ENCODE data around the gene ZNF783.
"Not testable (repeated sequence)": the region's sequence is repeated elsewhere in the genome, so short reads cannot be mapped to it uniquely, and the experiment has no call there.

ZNF783 gene

DNA sequence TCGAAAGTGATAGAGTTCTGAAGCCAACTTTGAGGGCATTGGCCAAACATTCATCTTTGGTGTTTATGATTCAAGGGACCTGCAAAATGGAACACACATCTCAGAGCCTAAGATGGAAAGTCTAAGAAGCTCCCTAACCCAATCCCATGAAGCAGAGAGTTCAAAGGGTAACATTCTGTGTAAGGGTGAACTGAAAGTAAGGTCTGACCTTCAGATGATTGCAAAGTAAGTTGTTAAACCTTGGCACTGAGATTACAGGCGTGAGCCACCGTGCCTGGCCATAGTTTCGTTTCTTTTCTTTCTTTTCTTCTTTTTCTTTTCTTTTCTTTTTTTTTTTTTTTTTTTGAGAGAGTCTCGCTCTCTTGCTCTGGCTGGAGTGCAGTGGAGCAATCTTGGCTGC, 20.3 kb upstream of the ZNF783 start:
- no peak for DNase-seq

DNA sequence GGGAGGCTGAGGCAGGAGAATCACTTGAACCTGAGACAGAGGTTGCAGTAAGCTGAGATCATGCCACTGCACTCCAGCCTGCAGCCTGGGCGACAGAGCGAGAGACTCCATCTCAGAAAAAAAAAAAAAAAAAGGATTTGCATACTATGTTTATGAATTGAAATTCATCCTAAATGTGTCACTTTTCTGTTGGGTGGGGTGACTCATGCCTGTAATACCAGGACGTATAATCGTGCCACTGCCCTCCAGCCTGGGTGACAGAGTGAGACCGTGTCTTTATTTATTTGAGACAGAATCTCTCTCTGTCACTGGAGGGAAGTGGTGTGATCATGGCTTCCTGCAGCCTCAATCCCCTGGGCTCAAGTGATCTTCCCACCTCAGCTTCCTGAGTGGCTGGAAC, 16.8 kb upstream of the ZNF783 start:
- DNase-seq, result no peak

DNA sequence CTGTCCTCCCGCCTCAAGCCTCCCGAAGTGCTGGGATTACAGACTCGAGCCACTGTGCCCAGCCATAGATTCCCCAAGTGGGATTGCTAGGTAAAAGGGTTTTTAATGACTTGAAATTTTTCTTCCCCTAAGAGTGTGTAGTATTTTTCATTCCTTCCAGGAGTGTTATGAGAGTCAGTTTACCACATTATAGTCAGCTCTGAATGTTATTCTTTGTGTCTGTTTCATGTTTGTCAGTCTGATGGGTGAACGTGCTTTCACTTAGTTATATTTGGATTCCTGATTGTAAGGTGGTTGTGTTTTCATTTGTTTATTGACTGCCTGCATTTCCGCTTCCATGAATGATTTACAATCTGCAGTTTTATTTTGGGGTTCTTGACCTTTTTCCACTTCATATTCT, 16.3 kb upstream of the ZNF783 start:
- DNase-seq, result no peak

DNA sequence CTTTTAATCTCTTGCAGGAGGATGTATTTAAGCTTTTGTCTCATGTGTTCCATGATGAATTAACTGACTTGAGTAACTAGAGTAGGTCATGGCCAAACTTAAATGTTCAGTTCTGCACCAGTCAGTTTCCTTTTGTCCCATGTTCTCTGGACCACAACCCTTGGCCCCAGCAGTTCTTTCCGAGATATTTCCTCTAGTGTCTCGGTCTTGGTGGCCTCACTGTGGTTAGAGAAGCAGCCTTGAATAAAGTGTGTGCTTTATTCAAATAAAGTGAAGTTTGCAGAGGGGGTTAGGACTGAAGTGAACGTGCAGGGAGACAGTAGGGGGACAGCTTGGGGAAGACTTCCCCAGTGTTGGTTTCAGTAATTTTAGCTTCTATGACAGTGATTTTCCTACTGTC, 13.2 kb upstream of the ZNF783 start:
- no peak for DNase-seq

GRCh38 chr7:149250151-149250550, 11.8 kb upstream of the ZNF783 start:
- DNase-seq, result not testable (repeated sequence)

DNA sequence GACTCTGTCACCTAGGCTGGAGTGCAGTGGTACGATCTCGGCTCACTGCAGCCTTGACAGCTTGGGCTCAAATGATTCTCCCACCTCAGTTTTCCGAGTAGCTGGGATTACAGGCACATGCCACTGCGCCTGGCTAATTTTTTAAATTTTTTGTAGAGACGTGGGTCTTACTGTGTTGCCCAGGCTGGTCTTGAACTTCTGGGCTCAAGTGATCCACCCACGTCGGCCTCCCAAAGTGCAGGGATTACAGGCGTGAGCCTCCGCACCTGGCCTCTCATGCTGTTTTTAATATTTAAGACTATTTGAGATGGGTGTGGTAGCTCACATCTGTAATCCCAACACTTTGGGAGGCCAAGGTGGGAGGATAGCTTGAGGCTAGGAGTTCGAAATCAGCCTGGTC, 10.5 kb upstream of the ZNF783 start:
- not testable (repeated sequence) for DNase-seq

DNA sequence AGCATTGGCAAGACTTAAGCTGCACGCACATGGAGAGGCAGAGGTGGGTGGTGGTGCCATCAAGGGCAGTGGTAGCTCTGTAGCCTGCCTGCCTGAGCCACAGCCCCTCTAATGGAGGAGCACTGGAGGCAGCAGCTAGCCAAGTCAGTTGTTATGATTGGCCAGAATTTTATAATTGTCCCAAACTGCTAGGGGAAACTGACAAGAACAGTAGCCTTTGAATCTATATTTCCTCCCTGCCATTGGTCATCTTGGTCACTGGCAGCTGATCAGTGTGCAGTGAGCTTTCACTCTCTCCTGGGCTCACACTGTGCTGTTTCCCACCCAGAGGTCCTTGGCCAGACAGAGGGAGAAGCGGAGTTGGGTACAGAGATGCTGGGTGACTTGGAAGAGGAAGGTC, 9.6 kb upstream of the ZNF783 start:
- no peak for DNase-seq

- no peak for DNase-seq
Measured at GRCh38 chr7:149253665-149254064, 8.3 kb upstream of the ZNF783 start.

DNA sequence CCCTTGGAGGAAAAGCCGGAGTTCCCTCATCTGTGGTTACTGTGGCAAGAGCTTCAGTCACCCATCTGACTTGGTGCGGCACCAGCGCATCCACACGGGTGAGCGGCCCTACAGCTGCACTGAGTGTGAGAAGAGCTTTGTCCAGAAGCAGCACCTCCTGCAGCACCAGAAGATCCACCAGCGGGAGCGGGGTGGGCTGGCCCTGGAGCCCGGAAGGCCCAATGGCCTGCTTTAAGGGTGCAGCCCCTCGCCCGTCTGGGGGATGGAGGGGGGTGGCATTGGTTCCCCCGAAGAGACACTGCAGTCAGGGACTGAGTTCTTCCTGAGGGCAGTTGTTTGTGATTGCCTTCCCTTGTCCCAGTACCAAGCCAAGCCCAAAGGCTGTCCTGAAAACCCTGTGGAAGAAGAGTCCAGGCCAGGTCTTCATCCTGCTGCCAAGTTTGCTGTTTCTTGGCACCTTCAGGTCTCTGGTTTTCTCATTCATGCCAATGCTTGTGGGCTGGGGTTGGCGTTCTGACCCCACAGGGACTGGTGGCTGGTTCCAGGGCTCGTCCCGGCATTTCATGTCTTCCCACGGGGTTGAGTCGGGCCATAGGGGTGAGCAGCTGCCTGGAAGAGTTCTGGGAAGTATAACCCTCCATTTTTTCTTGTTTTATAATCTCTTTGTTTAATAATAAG, 7.7 kb upstream of the ZNF783 start:
- DNase-seq, result no peak

DNA sequence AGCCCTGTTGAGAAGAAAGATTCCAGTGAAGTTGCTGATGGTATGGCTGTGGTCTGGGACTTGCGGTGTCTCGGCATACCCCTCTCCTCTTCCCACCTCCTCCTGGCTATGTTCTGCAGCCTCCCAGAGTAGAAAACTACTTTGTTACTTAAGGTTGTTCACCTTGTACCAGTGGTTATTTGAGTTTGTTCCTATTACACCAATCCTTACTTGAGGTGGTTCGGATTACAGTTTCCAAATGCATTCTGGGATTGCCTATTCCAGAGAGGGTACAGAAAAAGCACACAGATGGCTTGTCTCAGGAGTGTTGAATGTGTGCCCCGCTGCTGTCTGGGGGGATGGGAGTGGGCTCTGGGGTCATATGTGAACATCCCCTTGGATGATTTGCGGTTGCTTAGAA, 6.8 kb upstream of the ZNF783 start:
- DNase-seq, result no peak

DNA sequence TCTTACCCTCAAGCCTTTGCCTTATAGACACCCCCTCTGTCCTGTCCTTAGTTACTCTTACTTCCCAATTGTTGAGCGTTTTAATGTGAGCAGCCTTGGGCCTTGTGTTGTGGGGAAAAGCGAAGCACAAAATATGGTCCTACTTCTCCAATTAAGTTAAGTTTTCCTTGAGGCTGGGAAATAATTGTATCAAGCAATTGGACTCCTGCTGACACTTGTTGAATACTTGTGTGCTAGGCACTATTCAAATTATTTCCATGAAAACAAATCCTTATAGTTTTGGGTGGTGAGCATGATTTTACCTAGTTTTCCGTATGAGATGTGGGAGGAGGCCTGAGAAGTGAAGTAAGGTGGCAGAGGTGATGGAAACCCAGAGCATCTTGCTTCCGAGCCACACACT, 5.4 kb upstream of the ZNF783 start:
- no peak for DNase-seq

GRCh38 chr7:149257146-149257545, 4.8 kb upstream of the ZNF783 start:
- no peak for DNase-seq

DNA sequence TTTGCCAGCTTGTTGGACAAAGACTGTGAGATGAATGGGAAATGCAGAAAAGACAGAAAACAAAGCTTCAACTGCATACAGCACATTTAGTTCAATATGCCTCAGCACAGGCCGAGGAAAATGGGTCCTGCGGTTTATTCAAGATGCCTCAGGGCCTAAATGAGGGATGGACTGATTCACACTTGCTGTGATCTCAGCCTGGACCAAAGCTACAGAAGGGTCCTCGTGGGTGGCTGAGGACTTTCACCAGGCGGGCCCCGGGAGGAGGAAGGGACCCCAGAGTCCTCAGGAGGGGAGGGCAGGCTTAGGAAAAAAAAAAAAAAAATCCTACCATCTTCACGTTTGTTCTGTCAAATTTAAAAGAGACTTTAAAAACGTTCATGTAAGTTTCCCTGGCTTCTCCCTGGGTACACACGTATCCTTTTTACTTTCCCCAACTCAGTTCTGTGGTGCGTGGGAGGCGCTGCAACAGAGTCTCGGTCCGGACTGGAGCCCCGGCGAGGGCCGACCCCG, 624 bp upstream of the ZNF783 start:
- DNase-seq, result no peak

DNA sequence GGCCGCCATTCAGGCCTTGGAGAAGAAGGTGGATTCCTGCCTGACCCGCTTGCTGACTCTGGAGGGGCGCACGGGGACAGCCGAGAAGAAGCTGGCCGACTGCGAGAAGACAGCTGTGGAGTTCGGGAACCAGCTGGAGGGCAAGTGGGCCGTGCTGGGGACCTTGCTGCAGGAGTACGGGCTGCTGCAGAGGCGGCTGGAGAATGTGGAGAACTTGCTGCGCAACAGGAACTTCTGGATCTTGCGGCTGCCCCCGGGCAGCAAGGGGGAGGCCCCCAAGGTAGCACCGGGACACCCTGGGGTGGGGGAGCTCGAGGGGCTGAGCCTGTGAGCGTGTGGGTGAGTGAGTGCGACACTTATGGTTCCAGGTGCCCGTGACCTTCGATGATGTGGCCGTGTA, 4.5 kb downstream of the ZNF783 start:
- DNase-seq, result no peak

GRCh38 chr7:149267733-149268132, 5.7 kb downstream of the ZNF783 start:
- DNase-seq, result no peak

DNA sequence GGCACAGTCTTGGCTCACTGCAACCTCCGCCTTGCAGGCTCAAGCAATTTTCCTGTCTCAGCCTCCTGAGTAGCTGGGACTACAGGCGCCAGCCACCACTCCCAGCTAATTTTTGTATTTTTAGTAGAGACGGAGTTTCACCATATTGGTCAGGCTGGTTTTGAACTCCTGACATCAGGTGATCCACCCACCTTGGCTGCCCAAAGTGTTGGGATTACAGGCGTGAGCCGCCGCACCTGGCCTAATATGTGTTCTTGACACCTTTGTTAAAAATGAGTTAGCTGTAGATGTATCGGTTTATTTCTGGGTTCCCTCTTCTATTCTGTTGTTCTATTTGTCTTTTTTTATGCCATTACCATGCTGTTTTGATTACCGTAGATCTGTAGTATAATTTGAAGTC, 12.4 kb downstream of the ZNF783 start:
- not testable (repeated sequence) for DNase-seq

DNA sequence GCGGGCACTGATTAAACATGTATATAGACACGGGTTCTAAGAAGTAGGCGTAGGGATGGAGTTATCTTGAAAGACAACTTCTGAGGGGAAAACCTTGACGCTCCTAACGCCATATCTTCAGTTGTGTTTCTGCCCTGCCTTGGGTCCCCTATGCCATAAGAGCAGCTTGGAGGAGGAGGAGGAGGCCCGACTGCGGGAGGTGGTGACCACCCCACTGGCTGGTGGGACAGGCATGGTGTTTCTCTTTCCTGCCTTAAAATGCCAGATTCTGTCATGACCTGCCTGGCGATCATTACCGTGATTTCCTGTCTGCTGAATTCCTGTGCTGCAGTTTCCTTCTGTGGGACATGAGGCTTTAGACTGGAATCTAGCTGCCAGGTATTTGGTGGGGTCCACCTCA, 15.9 kb downstream of the ZNF783 start:
- DNase-seq, result no peak

DNA sequence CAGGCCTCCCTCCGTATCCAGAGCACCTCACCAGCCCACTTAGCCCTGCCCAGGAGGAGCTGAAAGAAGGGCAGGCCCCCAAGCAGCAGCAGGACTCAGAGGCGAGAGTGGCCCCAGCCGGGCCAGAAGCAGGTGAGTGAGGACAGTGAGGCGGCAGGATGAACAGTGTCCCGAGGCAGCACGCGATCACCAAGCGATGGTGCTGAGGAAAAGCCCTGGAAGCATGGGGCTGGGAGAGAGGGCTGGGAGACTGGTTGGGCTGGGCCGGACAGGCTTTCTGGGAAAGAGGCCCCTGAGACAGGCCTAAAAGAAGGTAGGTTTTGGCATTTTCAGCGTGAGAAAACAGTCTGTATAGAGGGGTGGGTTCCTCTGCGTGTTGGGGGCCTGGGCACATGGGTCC, 16.4 kb downstream of the ZNF783 start:
- no peak for DNase-seq

- no peak for DNase-seq
Measured at GRCh38 chr7:149279111-149279743, 17.2 kb downstream of the ZNF783 start.

DNA sequence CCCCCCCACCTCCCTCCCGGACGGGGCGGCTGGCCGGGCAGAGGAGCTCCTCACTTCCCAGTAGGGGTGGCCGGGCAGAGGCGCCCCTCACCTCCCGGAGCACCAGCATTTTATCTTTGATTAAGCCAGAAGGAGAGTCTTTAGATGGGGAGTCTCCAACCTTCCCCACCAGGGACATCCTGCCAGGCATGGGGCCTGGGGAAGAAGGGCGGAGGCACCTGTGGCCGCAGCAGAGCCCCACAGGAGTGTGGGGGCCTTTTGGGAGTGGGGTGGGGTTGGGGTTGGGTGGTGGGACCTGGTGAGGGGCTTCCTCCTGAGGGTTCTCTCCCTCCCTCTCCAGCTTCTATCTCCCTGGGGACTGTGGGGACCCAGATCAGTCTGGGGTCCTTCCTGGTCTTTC, 18.2 kb downstream of the ZNF783 start:
- no peak for DNase-seq

DNA sequence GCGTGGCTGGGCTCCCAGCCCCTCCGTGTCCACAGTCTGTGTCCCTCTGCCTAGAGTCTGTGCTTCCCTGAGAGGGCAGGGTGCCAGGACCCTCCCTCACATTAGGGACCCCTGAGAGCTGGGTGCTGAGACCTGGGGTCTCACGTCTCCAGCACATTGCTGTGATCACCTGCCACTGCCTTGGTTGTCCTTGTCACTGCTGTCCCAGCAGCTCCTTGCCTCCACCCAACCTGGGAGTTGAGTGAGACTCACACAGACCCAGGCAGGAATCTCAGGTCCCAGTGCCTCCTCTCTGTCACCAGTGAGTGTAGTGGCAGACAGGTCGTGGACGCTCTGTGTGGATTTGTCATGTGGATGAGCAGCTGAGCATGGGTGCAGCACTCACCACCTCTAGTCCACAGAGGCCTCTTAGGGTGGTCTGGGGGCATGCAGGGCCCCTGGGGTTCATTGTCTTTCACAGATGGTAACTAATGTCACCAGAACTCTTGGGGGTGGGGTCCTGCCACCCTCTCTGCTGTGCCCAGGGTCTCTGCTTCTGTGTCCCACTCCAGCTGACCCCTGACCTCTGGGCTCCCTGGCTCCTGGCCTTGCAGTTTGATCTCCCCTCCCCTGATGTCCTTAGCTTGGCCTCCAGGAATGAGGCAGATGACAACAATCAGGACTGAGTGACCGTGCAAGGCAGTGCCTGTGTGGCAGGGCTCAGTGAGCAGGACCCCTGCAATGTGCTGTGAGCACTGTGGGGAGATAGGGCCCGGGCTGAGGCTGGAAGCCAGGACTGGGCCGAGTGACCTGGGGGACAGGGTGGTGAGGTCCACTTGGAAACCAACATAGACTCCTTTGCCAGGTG, 18.9 kb downstream of the ZNF783 start:
- DNase-seq, result no peak

DNA sequence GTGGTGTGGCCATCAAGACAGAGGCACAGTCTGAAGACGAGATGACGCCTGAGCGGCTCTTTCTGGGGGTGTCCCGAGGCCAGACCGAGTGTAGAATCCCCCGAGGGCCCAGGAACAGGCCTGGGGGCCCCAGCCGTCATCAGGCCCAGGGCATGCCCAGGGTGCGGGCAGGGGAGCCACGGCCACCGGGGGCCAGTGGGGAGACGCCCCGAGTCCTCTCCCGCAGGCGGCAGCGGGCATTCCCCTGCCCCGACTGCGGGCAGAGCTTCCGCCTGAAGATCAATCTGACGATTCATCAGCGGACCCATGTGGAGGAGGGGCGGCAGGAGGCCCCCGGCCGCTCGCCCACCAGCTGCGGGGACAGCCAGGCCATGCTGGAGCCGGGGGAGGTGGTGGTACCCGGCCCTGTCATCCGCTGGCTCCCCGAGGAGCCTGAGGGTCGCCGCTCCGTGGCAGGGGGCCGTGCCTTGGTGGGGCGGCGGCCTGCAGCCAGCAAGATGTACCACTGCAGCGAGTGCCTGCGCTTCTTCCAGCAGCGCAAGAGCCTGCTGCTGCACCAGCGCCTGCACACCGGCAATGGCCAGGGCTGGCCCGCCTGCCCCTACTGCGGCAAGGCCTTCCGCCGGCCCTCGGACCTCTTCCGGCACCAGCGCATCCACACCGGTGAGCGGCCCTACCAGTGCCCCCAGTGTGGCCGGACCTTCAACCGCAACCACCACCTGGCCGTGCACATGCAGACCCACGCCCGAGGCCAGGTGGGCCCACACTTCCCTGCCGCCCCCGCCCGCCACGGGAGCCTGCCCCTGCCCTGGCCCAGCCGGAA, 19.7 kb downstream of the ZNF783 start:
- no peak for DNase-seq

- no peak for DNase-seq
Measured at GRCh38 chr7:149282331-149282655, 20.3 kb downstream of the ZNF783 start.

Data from activated T-cell treated with anti-CD3 and anti-CD28 coated beads, Interleukin-2, amount 50 U/mL, for 1 hour (primary cell).